Measurements from ENCODE around the gene BBS9.

BBS9 gene

GRCh38 chr7:33550979-33551378, 421.6 kb downstream of the BBS9 start:
- no peak for DNase-seq (ENCODE audit: low read depth)

GRCh38 chr7:33554046-33554445, 424.7 kb downstream of the BBS9 start:
- DNase-seq (ENCODE audit: low read depth) = no peak

GRCh38 chr7:33554576-33554975, 425.2 kb downstream of the BBS9 start:
- no peak for DNase-seq (ENCODE audit: low read depth)

GRCh38 chr7:33556472-33556871, 427.1 kb downstream of the BBS9 start:
- no peak for DNase-seq (ENCODE audit: low read depth)

- no peak for DNase-seq (ENCODE audit: low read depth)
Measured at GRCh38 chr7:33558549-33559323, 429.4 kb downstream of the BBS9 start.

- no peak for DNase-seq (ENCODE audit: low read depth)
Measured at GRCh38 chr7:33559324-33559710, 430.0 kb downstream of the BBS9 start.

- no peak for DNase-seq (ENCODE audit: low read depth)
Measured at GRCh38 chr7:33562996-33563395, 433.6 kb downstream of the BBS9 start.

- DNase-seq (ENCODE audit: low read depth) = no peak
Measured at GRCh38 chr7:33563651-33564050, 434.3 kb downstream of the BBS9 start.

GRCh38 chr7:33578166-33578565, 448.8 kb downstream of the BBS9 start:
- no peak for DNase-seq (ENCODE audit: low read depth)

- DNase-seq (ENCODE audit: low read depth) = no peak
Measured at GRCh38 chr7:33578881-33579672, 449.7 kb downstream of the BBS9 start.

- no peak for DNase-seq (ENCODE audit: low read depth)
Measured at GRCh38 chr7:33579673-33579960, 450.3 kb downstream of the BBS9 start.

- DNase-seq (ENCODE audit: low read depth) = no peak
Measured at GRCh38 chr7:33581236-33581635, 451.9 kb downstream of the BBS9 start.

GRCh38 chr7:33582104-33582503, 452.7 kb downstream of the BBS9 start:
- DNase-seq (ENCODE audit: low read depth) = no peak

GRCh38 chr7:33582533-33582932, 453.2 kb downstream of the BBS9 start:
- DNase-seq (ENCODE audit: low read depth) = no peak

GRCh38 chr7:33589911-33590310, 460.5 kb downstream of the BBS9 start:
- no peak for DNase-seq (ENCODE audit: low read depth)

GRCh38 chr7:33590916-33591315, 461.6 kb downstream of the BBS9 start:
- no peak for DNase-seq (ENCODE audit: low read depth)

GRCh38 chr7:33591490-33591889, 462.1 kb downstream of the BBS9 start:
- DNase-seq (ENCODE audit: low read depth) = no peak

GRCh38 chr7:33592718-33593117, 463.4 kb downstream of the BBS9 start:
- no peak for DNase-seq (ENCODE audit: low read depth)

GRCh38 chr7:33593611-33594010, 464.2 kb downstream of the BBS9 start:
- DNase-seq (ENCODE audit: low read depth) = no peak

- peak; percentile 28 for DNase-seq (ENCODE audit: low read depth)
Measured at GRCh38 chr7:33596686-33597085, 467.3 kb downstream of the BBS9 start.

- no peak for DNase-seq (ENCODE audit: low read depth)
Measured at GRCh38 chr7:33597181-33597580, 467.8 kb downstream of the BBS9 start.

GRCh38 chr7:33601101-33601500, 471.7 kb downstream of the BBS9 start:
- DNase-seq (ENCODE audit: low read depth) = no peak

GRCh38 chr7:33601884-33602283, 472.5 kb downstream of the BBS9 start:
- no peak for DNase-seq (ENCODE audit: low read depth)

GRCh38 chr7:33604056-33604455, 474.7 kb downstream of the BBS9 start:
- DNase-seq (ENCODE audit: low read depth) = no peak

All from fibroblast of gingiva (primary cell).